ENCODE results near the gene EIF4E2.
"Not testable (repeated sequence)": the region's sequence is repeated elsewhere in the genome, so short reads cannot be mapped to it uniquely, and the experiment has no call there.

Gene EIF4E2

GRCh38 chr2:232532419-232532818, 18.1 kb upstream of the EIF4E2 start:
- H3K4me2 ChIP-seq (ENCODE audit: low read depth, low read length, poor library complexity, severe bottlenecking) = no peak overlapping the region

GRCh38 chr2:232532821-232533220, 17.7 kb upstream of the EIF4E2 start:
- not testable (repeated sequence) for H2AFZ ChIP-seq (ENCODE audit: low read depth, low read length, severe bottlenecking); H3K9me2 ChIP-seq (replicated peaks; ENCODE audit: insufficient read depth, low read length); H3K4me3 ChIP-seq (ENCODE audit: insufficient read depth, low read length, poor library complexity, severe bottlenecking); H3K27ac ChIP-seq (ENCODE audit: low read depth, low read length); H3K79me2 ChIP-seq (ENCODE audit: insufficient read depth, low read length); H3K4me2 ChIP-seq (ENCODE audit: low read depth, low read length, poor library complexity, severe bottlenecking); H3K9ac ChIP-seq (ENCODE audit: low read length); H3K9me3 ChIP-seq (ENCODE audit: insufficient read depth, low read length); H3K36me3 ChIP-seq (ENCODE audit: low read length); H4K20me1 ChIP-seq (ENCODE audit: low read depth, low read length); H3F3A ChIP-seq (ENCODE audit: insufficient read depth); H3K27me3 ChIP-seq (ENCODE audit: low read length)

More at GRCh38 chr2:232532419-232532818, 18.1 kb upstream of the EIF4E2 start:
- Histone ChIP-seq H3K27ac (ENCODE audit: low read depth, low read length) (no peak overlapping the region), H3K9me2 (replicated peaks; ENCODE audit: insufficient read depth, low read length) (no peaks in the 10 kb centered on the region), H3K9me3 (ENCODE audit: insufficient read depth, low read length) (no peaks in the 10 kb centered on the region), H4K20me1 (ENCODE audit: low read depth, low read length) (no peaks in the 10 kb centered on the region), H3K79me2 (ENCODE audit: insufficient read depth, low read length) (no peaks in the 10 kb centered on the region), H3K27me3 (ENCODE audit: low read length) (no peaks in the 10 kb centered on the region), H3K4me3 (ENCODE audit: insufficient read depth, low read length, poor library complexity, severe bottlenecking) (no peak overlapping the region), H3F3A (ENCODE audit: insufficient read depth) (no peaks in the 10 kb centered on the region), H3K36me3 (ENCODE audit: low read length) (no peaks in the 10 kb centered on the region), H3K9ac (ENCODE audit: low read length) (no peak overlapping the region), H2AFZ (ENCODE audit: low read depth, low read length, severe bottlenecking) (no peak overlapping the region)
- TF ChIP-seq, protein P1, sequence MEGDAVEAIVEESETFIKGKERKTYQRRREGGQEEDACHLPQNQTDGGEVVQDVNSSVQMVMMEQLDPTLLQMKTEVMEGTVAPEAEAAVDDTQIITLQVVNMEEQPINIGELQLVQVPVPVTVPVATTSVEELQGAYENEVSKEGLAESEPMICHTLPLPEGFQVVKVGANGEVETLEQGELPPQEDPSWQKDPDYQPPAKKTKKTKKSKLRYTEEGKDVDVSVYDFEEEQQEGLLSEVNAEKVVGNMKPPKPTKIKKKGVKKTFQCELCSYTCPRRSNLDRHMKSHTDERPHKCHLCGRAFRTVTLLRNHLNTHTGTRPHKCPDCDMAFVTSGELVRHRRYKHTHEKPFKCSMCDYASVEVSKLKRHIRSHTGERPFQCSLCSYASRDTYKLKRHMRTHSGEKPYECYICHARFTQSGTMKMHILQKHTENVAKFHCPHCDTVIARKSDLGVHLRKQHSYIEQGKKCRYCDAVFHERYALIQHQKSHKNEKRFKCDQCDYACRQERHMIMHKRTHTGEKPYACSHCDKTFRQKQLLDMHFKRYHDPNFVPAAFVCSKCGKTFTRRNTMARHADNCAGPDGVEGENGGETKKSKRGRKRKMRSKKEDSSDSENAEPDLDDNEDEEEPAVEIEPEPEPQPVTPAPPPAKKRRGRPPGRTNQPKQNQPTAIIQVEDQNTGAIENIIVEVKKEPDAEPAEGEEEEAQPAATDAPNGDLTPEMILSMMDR (IDR thresholded peaks at IDR 0.05; ENCODE audit: insufficient read depth, low read length, poor library complexity, severe bottlenecking) = no peak
- TF ChIP-seq EZH2phosphoT487 (conservative IDR thresholded peaks at IDR 0.05; ENCODE audit: low read length) = no peak

GRCh38 chr2:232533944-232534710, 16.4 kb upstream of the EIF4E2 start:
- no peak overlapping the region for H3K4me2 ChIP-seq (ENCODE audit: low read depth, low read length, poor library complexity, severe bottlenecking)
- TF ChIP-seq, protein P1 (IDR thresholded peaks at IDR 0.05; ENCODE audit: insufficient read depth, low read length, poor library complexity, severe bottlenecking) = no peak
- TF ChIP-seq EZH2phosphoT487 (conservative IDR thresholded peaks at IDR 0.05; ENCODE audit: low read length) = no peak
- H3K4me3 ChIP-seq (ENCODE audit: insufficient read depth, low read length, poor library complexity, severe bottlenecking) = no peak overlapping the region
- no peaks in the 10 kb centered on the region for H3K9me2 ChIP-seq (replicated peaks; ENCODE audit: insufficient read depth, low read length)
- H3K27ac ChIP-seq (ENCODE audit: low read depth, low read length) = no peak overlapping the region
- H3K27me3 ChIP-seq (ENCODE audit: low read length) = no peaks in the 10 kb centered on the region
- H3F3A ChIP-seq (ENCODE audit: insufficient read depth) = no peaks in the 10 kb centered on the region
- no peak overlapping the region for H2AFZ ChIP-seq (ENCODE audit: low read depth, low read length, severe bottlenecking)
- no peaks in the 10 kb centered on the region for H3K9me3 ChIP-seq (ENCODE audit: insufficient read depth, low read length)
- H3K9ac ChIP-seq (ENCODE audit: low read length) = no peak overlapping the region
- H4K20me1 ChIP-seq (ENCODE audit: low read depth, low read length) = no peaks in the 10 kb centered on the region
- no peaks in the 10 kb centered on the region for H3K79me2 ChIP-seq (ENCODE audit: insufficient read depth, low read length)
- H3K36me3 ChIP-seq (ENCODE audit: low read length) = no peaks in the 10 kb centered on the region

GRCh38 chr2:232534940-232535651, 15.4 kb upstream of the EIF4E2 start:
- H3K9me2 ChIP-seq (replicated peaks; ENCODE audit: insufficient read depth, low read length) = no peaks in the 10 kb centered on the region
- no peaks in the 10 kb centered on the region for H4K20me1 ChIP-seq (ENCODE audit: low read depth, low read length)
- no peaks in the 10 kb centered on the region for H3F3A ChIP-seq (ENCODE audit: insufficient read depth)
- H3K27ac ChIP-seq (ENCODE audit: low read depth, low read length) = no peak overlapping the region
- no peak overlapping the region for H3K4me3 ChIP-seq (ENCODE audit: insufficient read depth, low read length, poor library complexity, severe bottlenecking)
- H3K36me3 ChIP-seq (ENCODE audit: low read length) = no peaks in the 10 kb centered on the region
- no peak overlapping the region for H2AFZ ChIP-seq (ENCODE audit: low read depth, low read length, severe bottlenecking)
- no peak overlapping the region for H3K9ac ChIP-seq (ENCODE audit: low read length)
- no peaks in the 10 kb centered on the region for H3K27me3 ChIP-seq (ENCODE audit: low read length)
- TF ChIP-seq, protein P1 (IDR thresholded peaks at IDR 0.05; ENCODE audit: insufficient read depth, low read length, poor library complexity, severe bottlenecking) = no peak
- no peak for TF ChIP-seq EZH2phosphoT487 (conservative IDR thresholded peaks at IDR 0.05; ENCODE audit: low read length)
- H3K79me2 ChIP-seq (ENCODE audit: insufficient read depth, low read length) = no peaks in the 10 kb centered on the region
- no peaks in the 10 kb centered on the region for H3K9me3 ChIP-seq (ENCODE audit: insufficient read depth, low read length)
- H3K4me2 ChIP-seq (ENCODE audit: low read depth, low read length, poor library complexity, severe bottlenecking) = no peak overlapping the region

Data from SU-DHL-6 (cell line).